Activated B cell treated with CpG ODN at 0.5 μM for 24 hours (primary cell): ENCODE measurements around the gene SYNDIG1L. TPM values are rescaled to one million over a fixed set of nuclear protein-coding genes. Genes with fewer than 3 reads are reported as not detected.

Experiments used
- ATAC-seq: fragments of 200-7000 bp; cut with Tn5 transposase; one replicate; pipeline ENCODE4 v1.10.0; 2021; ENCODE audit warnings: low read depth, mild to moderate bottlenecking, moderate library complexity
- CTCF ChIA-PET: fragments of 350-600 bp; sonication (Branson Sonifier 250); formaldehyde crosslinking; loops from one replicate; lab custom pipeline; 2021; ENCODE audit warnings: antibody characterized with exemption; lab: Charles Lee
- POLR2A ChIA-PET: fragments of 350-600 bp; sonication (Branson Sonifier 250); formaldehyde crosslinking; loops from one replicate; lab custom pipeline; 2021; ENCODE audit warnings: antibody characterized with exemption; lab: Charles Lee
- DNase-seq: peaks from one replicate; pipeline ENCODE4 v3.0.0; 2022
- H3K27ac Mint-ChIP-seq: one replicate; pipeline ENCODE4 v1.8.0; 2020; ENCODE audit warnings: mixed read lengths
- H3K27me3 Mint-ChIP-seq: one replicate; pipeline ENCODE4 v1.8.0; 2021; ENCODE audit warnings: mixed read lengths
- H3K36me3 Mint-ChIP-seq: one replicate; pipeline ENCODE4 v1.8.0; 2021; ENCODE audit warnings: low read depth, mixed read lengths
- H3K4me1 Mint-ChIP-seq: one replicate; pipeline ENCODE4 v1.8.0; 2021; ENCODE audit warnings: mixed read lengths
- H3K4me3 Mint-ChIP-seq: one replicate; pipeline ENCODE4 v1.8.0; 2020; ENCODE audit warnings: mild to moderate bottlenecking, mixed read lengths
- H3K9me3 Mint-ChIP-seq: one replicate; pipeline ENCODE4 v1.8.0; 2020; ENCODE audit warnings: mixed read lengths
- CTCF ChIP-seq: fragments of 200-600 bp; IDR thresholded peaks from one replicate; pipeline ENCODE4 v1.8.0; 2022; ENCODE audit warnings: antibody characterized with exemption, mild to moderate bottlenecking
- intact Hi-C: fragments of 100-400 bp; cut with micrococcal nuclease; formaldehyde crosslinking; loops from one replicate; pipeline ENCODE4 v1.15.1; 2024
- total RNA-seq: library from RNA; stranded (reverse); gene quantifications from 2 replicates; pipeline ENCODE4 v1.2.3, GENCODE V29; 2022

The SYNDIG1L gene
- total RNA-seq, 1 donor from 2014 or later, result not detected

GRCh38 chr14:74424606-74425005 is 1.4 kb downstream of the SYNDIG1L start:
- ChIA-PET CTCF (no interaction called here), POLR2A (interaction anchor here (1.0 kb wide), 1 partner anchor 23 kb away, joined by 4 read pairs; no protein-coding TSS in a partner anchor)
- no peaks in the 10 kb centered on the region for H3K36me3 Mint-ChIP-seq
- no peak overlapping the region for H3K27ac Mint-ChIP-seq
- H3K27me3 Mint-ChIP-seq, result peaks cover 49% of the 10 kb centered on the region
- TF ChIP-seq CTCF, result no peak
- intact Hi-C loops, result no loop called here
- ATAC-seq, result no peak
- peaks cover 2% of the 10 kb centered on the region for H3K4me1 Mint-ChIP-seq
- no peak overlapping the region for H3K4me3 Mint-ChIP-seq
- DNase-seq, result no peak
- H3K9me3 Mint-ChIP-seq, result no peaks in the 10 kb centered on the region

GRCh38 chr14:74423246-74423645 is 2.8 kb downstream of the SYNDIG1L start:
- H3K4me3 Mint-ChIP-seq, result no peak overlapping the region
- H3K4me1 Mint-ChIP-seq, result peaks cover 2% of the 10 kb centered on the region
- peaks cover 44% of the 10 kb centered on the region for H3K27me3 Mint-ChIP-seq
- CTCF ChIA-PET, result no interaction called here
- ATAC-seq (no peak), DNase-seq (no peak)
- POLR2A ChIA-PET, result no interaction called here
- no peak for TF ChIP-seq CTCF
- intact Hi-C loops, result no loop called here
- H3K9me3 Mint-ChIP-seq, result no peaks in the 10 kb centered on the region
- no peak overlapping the region for H3K27ac Mint-ChIP-seq
- H3K36me3 Mint-ChIP-seq, result no peaks in the 10 kb centered on the region

- CTCF ChIA-PET, result no interaction called here
- H3K4me3 Mint-ChIP-seq, result no peak overlapping the region
- peaks cover 2% of the 10 kb centered on the region for H3K4me1 Mint-ChIP-seq
- no peaks in the 10 kb centered on the region for H3K9me3 Mint-ChIP-seq
- ATAC-seq, result no peak
- no peak for DNase-seq
- POLR2A ChIA-PET, result no interaction called here
- no peaks in the 10 kb centered on the region for H3K36me3 Mint-ChIP-seq
- no peak overlapping the region for H3K27ac Mint-ChIP-seq
- peaks cover 39% of the 10 kb centered on the region for H3K27me3 Mint-ChIP-seq
- intact Hi-C loops, result no loop called here
- TF ChIP-seq CTCF, result no peak
Measured at GRCh38 chr14:74421981-74422380, 4.0 kb downstream of the SYNDIG1L start.

- Mint-ChIP-seq H3K27me3 (peaks cover 30% of the 10 kb centered on the region), H3K27ac (no peak overlapping the region), H3K4me3 (no peak overlapping the region), H3K36me3 (no peaks in the 10 kb centered on the region), H3K4me1 (no peaks in the 10 kb centered on the region), H3K9me3 (no peaks in the 10 kb centered on the region)
- ChIA-PET CTCF (interaction anchor here (0.7 kb wide), 1 partner anchor 41 kb away, joined by 3 read pairs; no protein-coding TSS in a partner anchor), POLR2A (no interaction called here)
- intact Hi-C loops, result no loop called here
- DNase-seq, result no peak
- TF ChIP-seq CTCF, result no peak
- no peak for ATAC-seq
Measured at GRCh38 chr14:74419086-74419485, 6.9 kb downstream of the SYNDIG1L start.

- ChIA-PET CTCF (no interaction called here), POLR2A (no interaction called here)
- DNase-seq, result no peak
- no peak overlapping the region for H3K27ac Mint-ChIP-seq
- intact Hi-C loops, result no loop called here
- H3K36me3 Mint-ChIP-seq, result no peaks in the 10 kb centered on the region
- H3K4me3 Mint-ChIP-seq, result no peak overlapping the region
- ATAC-seq, result no peak
- peaks cover 27% of the 10 kb centered on the region for H3K27me3 Mint-ChIP-seq
- no peak for TF ChIP-seq CTCF
- no peaks in the 10 kb centered on the region for H3K4me1 Mint-ChIP-seq
- H3K9me3 Mint-ChIP-seq, result no peaks in the 10 kb centered on the region
Measured at GRCh38 chr14:74418031-74418430, 8.0 kb downstream of the SYNDIG1L start.
